ENCODE results near the gene ZNF232. TPM values are rescaled to one million over a fixed set of nuclear protein-coding genes. Genes with fewer than 3 reads are reported as not detected.
A peak's percentile ranks its signal among the peaks of the same experiment; 100 is the strongest.

ZNF232 gene
- total and polyA plus RNA-seq, 4 experiments from 2014 or later = 2.8 to 19.7 (median 14.3) TPM

GRCh38 chr17:5115673-5116651 is 4.3 kb upstream of the ZNF232 start, which contains the start of gene USP6:
USP6 (plus strand) TSS chr17:5116032; CDS start chr17:5130368, 14,336 bp downstream.
- Mint-ChIP-seq H3K36me3 (peaks cover 6 to 13% of the 10 kb centered on the region in 2 donors), H3K4me3 (no peak within 1 kb of the TSS), H3K27ac (peak within 1 kb of the TSS in 1 of 7 donors; percentile 66), H3K27me3 (peaks cover 19 to 31% of the 10 kb centered on the region in 2 donors), H3K4me1 (peaks cover 2 to 23% (median 10%) of the 10 kb centered on the region in 4 donors), H3K9me3 (peaks cover 0 to 2% (median 0%) of the 10 kb centered on the region in 8 donors)
- H3K36me3 ChIP-seq (ENCODE audit: insufficient read depth, low read length) = no peaks in the 10 kb centered on the region
- peaks cover 4% of the 10 kb centered on the region for H3K4me1 ChIP-seq (ENCODE audit: insufficient read depth, low read length)
- no peak within 1 kb of the TSS for H3K4me3 ChIP-seq (ENCODE audit: low read length in 2 of 2)
- peaks cover 4% of the 10 kb centered on the region for H3K27me3 ChIP-seq (ENCODE audit: insufficient read depth, low read length)
- no peak within 1 kb of the TSS for H3K27ac ChIP-seq (ENCODE audit: low read depth, low read length)
- ChIA-PET CTCF (ENCODE audit: partially characterized antibody) (no interaction called here), POLR2A (ENCODE audit: partially characterized antibody) (no interaction called here)
- no peaks in the 10 kb centered on the region for H3K9me3 ChIP-seq (ENCODE audit: control insufficient read depth in 1 of 2, low read length in 2 of 2)
- no peak for DNase-seq
- intact Hi-C loops (cut with micrococcal nuclease) = no loop called here

GRCh38 chr17:5110816-5111215 is 862 bp downstream of the ZNF232 start:
- peaks cover 11 to 36% (median 23%) of the 10 kb centered on the region in 4 donors for H3K4me1 Mint-ChIP-seq
- H3K4me3 Mint-ChIP-seq = peak overlapping the region; percentile 83 to 92 (median 91)
- intact Hi-C loops (cut with micrococcal nuclease) = loop anchor here (1.0 to 5.0 kb wide), 3 partner anchors 33 to 144 kb away; partner anchors contain the start of genes SPAG7, ZFP3 and ZNF594
- DNase-seq = no peak
- H3K4me1 ChIP-seq (ENCODE audit: insufficient read depth, low read length) = peaks cover 13% of the 10 kb centered on the region
- H3K9me3 Mint-ChIP-seq = peaks cover 0 to 6% (median 0%) of the 10 kb centered on the region in 8 donors
- peak overlapping the region; percentile 57 for H3K27ac ChIP-seq (ENCODE audit: low read depth, low read length)
- no peaks in the 10 kb centered on the region for H3K9me3 ChIP-seq (ENCODE audit: control insufficient read depth in 1 of 2, low read length in 2 of 2)
- POLR2A ChIA-PET (ENCODE audit: partially characterized antibody) = interaction anchor here (1.1 to 3.0 kb wide), 5 partner anchors 32 to 171 kb away, joined by 3 to 15 read pairs (median 7); partner anchors contain the start of genes INCA1, KIF1C, RNF167 and SLC25A11
- H3K36me3 Mint-ChIP-seq = peaks cover 40 to 44% of the 10 kb centered on the region in 2 donors
- H3K27me3 Mint-ChIP-seq = peaks cover 7 to 10% of the 10 kb centered on the region in 2 donors
- CTCF ChIA-PET (ENCODE audit: partially characterized antibody) = interaction anchor here (0.9 kb wide), 1 partner anchor 8 kb away, joined by 3 read pairs; no protein-coding TSS in a partner anchor
- peaks cover 4% of the 10 kb centered on the region for H3K27me3 ChIP-seq (ENCODE audit: insufficient read depth, low read length)
- peak overlapping the region; percentile 89 to 94 for H3K4me3 ChIP-seq (ENCODE audit: low read length in 2 of 2)
- H3K27ac Mint-ChIP-seq = peak overlapping the region in 6 of 7 donors; percentile 18 to 94 (median 80)
- H3K36me3 ChIP-seq (ENCODE audit: insufficient read depth, low read length) = peaks cover 10% of the 10 kb centered on the region

GRCh38 chr17:5100832-5101231 is 10.8 kb downstream of the ZNF232 start:
- no peak overlapping the region for H3K4me3 Mint-ChIP-seq
- no peak overlapping the region for H3K27ac Mint-ChIP-seq

GRCh38 chr17:5099271-5099670 is 12.4 kb downstream of the ZNF232 start:
- Mint-ChIP-seq H3K9me3 (peaks cover 2 to 49% (median 33%) of the 10 kb centered on the region in 8 donors), H3K36me3 (peaks cover 9 to 19% of the 10 kb centered on the region in 2 donors)

More at GRCh38 chr17:5100832-5101231, 10.8 kb downstream of the ZNF232 start:
- Mint-ChIP-seq H3K9me3 (peaks cover 2 to 35% (median 18%) of the 10 kb centered on the region in 8 donors), H3K27me3 (peaks cover 3 to 6% of the 10 kb centered on the region in 2 donors), H3K36me3 (peaks cover 7 to 16% of the 10 kb centered on the region in 2 donors), H3K4me1 (peaks cover 0 to 10% (median under 1%) of the 10 kb centered on the region in 4 donors)
- CTCF ChIA-PET (ENCODE audit: partially characterized antibody) = no interaction called here
- Histone ChIP-seq H3K36me3 (ENCODE audit: insufficient read depth, low read length) (peaks cover under 1% of the 10 kb centered on the region), H3K27me3 (ENCODE audit: insufficient read depth, low read length) (peaks cover 9% of the 10 kb centered on the region), H3K9me3 (ENCODE audit: control insufficient read depth in 1 of 2, low read length in 2 of 2) (peaks cover 0 to 10% of the 10 kb centered on the region in 2 donors), H3K27ac (ENCODE audit: low read depth, low read length) (no peak overlapping the region), H3K4me3 (ENCODE audit: low read length in 2 of 2) (no peak overlapping the region), H3K4me1 (ENCODE audit: insufficient read depth, low read length) (peaks cover 7% of the 10 kb centered on the region)
- no peak for DNase-seq
- POLR2A ChIA-PET (ENCODE audit: partially characterized antibody) = no interaction called here
- intact Hi-C loops (cut with micrococcal nuclease) = no loop called here

GRCh38 chr17:5097101-5097834 is 14.4 kb downstream of the ZNF232 start:
- peaks cover 0 to 9% (median 0%) of the 10 kb centered on the region in 4 donors for H3K4me1 Mint-ChIP-seq
- Histone ChIP-seq H3K4me1 (ENCODE audit: insufficient read depth, low read length) (peaks cover 7% of the 10 kb centered on the region), H3K27ac (ENCODE audit: low read depth, low read length) (no peak overlapping the region), H3K4me3 (ENCODE audit: low read length in 2 of 2) (no peak overlapping the region), H3K27me3 (ENCODE audit: insufficient read depth, low read length) (peaks cover 9% of the 10 kb centered on the region), H3K9me3 (ENCODE audit: control insufficient read depth in 1 of 2, low read length in 2 of 2) (peaks cover 9 to 44% of the 10 kb centered on the region in 2 donors), H3K36me3 (ENCODE audit: insufficient read depth, low read length) (peaks cover under 1% of the 10 kb centered on the region)
- peaks cover 3 to 6% of the 10 kb centered on the region in 2 donors for H3K27me3 Mint-ChIP-seq
- intact Hi-C loops (cut with micrococcal nuclease) = no loop called here
- ChIA-PET CTCF (ENCODE audit: partially characterized antibody) (no interaction called here), POLR2A (ENCODE audit: partially characterized antibody) (no interaction called here)
- peak overlapping the region in 1 of 7 donors; percentile 12 for H3K27ac Mint-ChIP-seq
- peaks cover 22 to 32% of the 10 kb centered on the region in 2 donors for H3K36me3 Mint-ChIP-seq
- peak in 4 of 5 donors; percentile 20 to 44 (median 24) for DNase-seq
- peak overlapping the region; percentile 64 to 79 (median 74) for H3K4me3 Mint-ChIP-seq
- peaks cover 2 to 66% (median 52%) of the 10 kb centered on the region in 8 donors for H3K9me3 Mint-ChIP-seq

More at GRCh38 chr17:5099271-5099670, 12.4 kb downstream of the ZNF232 start:
- Histone ChIP-seq H3K27me3 (ENCODE audit: insufficient read depth, low read length) (peaks cover 9% of the 10 kb centered on the region), H3K36me3 (ENCODE audit: insufficient read depth, low read length) (no peaks in the 10 kb centered on the region), H3K9me3 (ENCODE audit: control insufficient read depth in 1 of 2, low read length in 2 of 2) (peaks cover 0 to 24% of the 10 kb centered on the region in 2 donors), H3K4me1 (ENCODE audit: insufficient read depth, low read length) (peaks cover 7% of the 10 kb centered on the region), H3K4me3 (ENCODE audit: low read length in 2 of 2) (no peak overlapping the region), H3K27ac (ENCODE audit: low read depth, low read length) (no peak overlapping the region)
- Mint-ChIP-seq H3K27ac (no peak overlapping the region), H3K27me3 (peaks cover 3 to 6% of the 10 kb centered on the region in 2 donors), H3K4me1 (peaks cover 0 to 9% (median 0%) of the 10 kb centered on the region in 4 donors), H3K4me3 (peak overlapping the region in 1 of 8 donors; percentile 45)
- intact Hi-C loops (cut with micrococcal nuclease) = no loop called here
- DNase-seq = no peak
- POLR2A ChIA-PET (ENCODE audit: partially characterized antibody) = no interaction called here
- CTCF ChIA-PET (ENCODE audit: partially characterized antibody) = no interaction called here

GRCh38 chr17:5096731-5097100 is 15.0 kb downstream of the ZNF232 start:
- Mint-ChIP-seq H3K4me3 (peak overlapping the region in 6 of 8 donors; percentile 42 to 77 (median 74)), H3K9me3 (peaks cover 2 to 71% (median 58%) of the 10 kb centered on the region in 8 donors), H3K36me3 (peaks cover 26 to 37% of the 10 kb centered on the region in 2 donors), H3K4me1 (peaks cover 0 to 9% (median 0%) of the 10 kb centered on the region in 4 donors), H3K27ac (peak overlapping the region in 1 of 7 donors; percentile 12), H3K27me3 (peaks cover 3 to 6% of the 10 kb centered on the region in 2 donors)
- CTCF ChIA-PET (ENCODE audit: partially characterized antibody) = no interaction called here
- Histone ChIP-seq H3K9me3 (ENCODE audit: control insufficient read depth in 1 of 2, low read length in 2 of 2) (peaks cover 15 to 50% of the 10 kb centered on the region in 2 donors), H3K36me3 (ENCODE audit: insufficient read depth, low read length) (peaks cover 6% of the 10 kb centered on the region), H3K4me3 (ENCODE audit: low read length in 2 of 2) (no peak overlapping the region), H3K27me3 (ENCODE audit: insufficient read depth, low read length) (peaks cover 9% of the 10 kb centered on the region), H3K27ac (ENCODE audit: low read depth, low read length) (no peak overlapping the region), H3K4me1 (ENCODE audit: insufficient read depth, low read length) (peaks cover 7% of the 10 kb centered on the region)
- intact Hi-C loops (cut with micrococcal nuclease) = no loop called here
- POLR2A ChIA-PET (ENCODE audit: partially characterized antibody) = no interaction called here
- DNase-seq = no peak
